ENCODE measurements around the gene DOLK.

DNA sequence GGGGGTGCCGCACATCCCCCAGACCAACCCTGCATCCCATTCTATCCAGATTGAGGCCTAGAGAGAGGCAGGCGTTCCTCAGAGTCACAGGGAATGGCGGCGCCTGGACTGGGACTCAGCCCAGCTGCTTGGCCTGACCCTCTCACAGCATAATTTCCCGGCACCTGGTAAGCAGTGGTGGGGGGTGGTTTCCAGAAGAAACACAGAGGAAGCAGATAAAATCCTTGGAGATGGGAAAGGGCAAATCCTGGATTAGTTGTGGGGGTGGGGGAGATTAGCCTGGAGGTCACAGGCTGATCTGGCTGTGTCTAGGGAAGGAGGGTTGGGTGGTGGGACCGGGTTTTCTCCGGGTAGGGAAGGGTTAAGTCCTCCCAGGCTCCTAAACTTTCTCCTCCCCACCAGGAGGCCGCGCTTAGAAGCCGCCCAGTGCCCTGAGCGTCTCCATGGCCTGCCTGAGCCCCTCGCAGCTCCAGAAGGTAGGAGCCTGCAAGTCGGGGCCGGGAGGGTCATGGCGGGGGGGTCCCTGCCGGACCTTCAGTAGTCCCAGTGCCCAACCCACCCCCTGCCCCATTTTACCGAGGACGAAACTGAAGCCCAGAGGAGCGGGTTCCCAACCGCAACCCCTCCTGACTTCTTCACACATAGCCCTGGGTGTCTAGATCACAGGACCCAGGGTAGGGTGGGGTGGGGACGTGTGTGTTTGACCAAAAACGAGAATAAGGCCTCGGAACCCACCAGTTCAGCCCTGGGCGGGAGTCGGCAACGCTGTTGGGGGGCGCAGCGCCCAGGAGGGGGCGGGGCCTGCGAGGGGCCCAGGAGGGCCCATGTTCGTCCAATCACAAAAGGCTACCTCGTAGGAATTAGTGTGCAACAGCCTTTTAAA is 25.3 kb downstream of the DOLK start:
- TF ChIP-seq CTCF (IDR thresholded peaks at IDR 0.05; ENCODE audit: poor library complexity), result no peak
- no peak for TF ChIP-seq EZH2 (IDR thresholded peaks at IDR 0.05; ENCODE audit: borderline replicate concordance)
